ENCODE measurements around the gene ENTPD6.
"Not testable (repeated sequence)": the region's sequence is repeated elsewhere in the genome, so short reads cannot be mapped to it uniquely, and the experiment has no call there.

ENTPD6 gene

GRCh38 chr20:25257130-25257529 is 61.6 kb downstream of the ENTPD6 start:
- DNase-seq (ENCODE audit: low spot score), result no peak

- DNase-seq (ENCODE audit: low spot score), result no peak
Observed at GRCh38 chr20:25257756-25258475, 62.4 kb downstream of the ENTPD6 start.

GRCh38 chr20:25258476-25258805 is 62.9 kb downstream of the ENTPD6 start:
- no peak for DNase-seq (ENCODE audit: low spot score)

GRCh38 chr20:25258828-25259227 is 63.3 kb downstream of the ENTPD6 start:
- DNase-seq (ENCODE audit: low spot score), result no peak

- no peak for DNase-seq (ENCODE audit: low spot score)
Observed at GRCh38 chr20:25259358-25259757, 63.8 kb downstream of the ENTPD6 start.

- DNase-seq (ENCODE audit: low spot score), result no peak
Observed at GRCh38 chr20:25259788-25260254, 64.3 kb downstream of the ENTPD6 start.

- DNase-seq (ENCODE audit: low spot score), result not testable (repeated sequence)
Observed at GRCh38 chr20:25260770-25261437, 65.4 kb downstream of the ENTPD6 start.

GRCh38 chr20:25269057-25269832 is 73.7 kb downstream of the ENTPD6 start:
- DNase-seq (ENCODE audit: low spot score), result no peak

GRCh38 chr20:25269833-25270170 is 74.3 kb downstream of the ENTPD6 start:
- DNase-seq (ENCODE audit: low spot score), result no peak

- DNase-seq (ENCODE audit: low spot score), result no peak
Observed at GRCh38 chr20:25270829-25271251, 75.3 kb downstream of the ENTPD6 start.

GRCh38 chr20:25271486-25272222 is 76.1 kb downstream of the ENTPD6 start:
- DNase-seq (ENCODE audit: low spot score), result no peak

- DNase-seq (ENCODE audit: low spot score), result no peak
Observed at GRCh38 chr20:25272223-25273000, 76.9 kb downstream of the ENTPD6 start.

- DNase-seq (ENCODE audit: low spot score), result no peak
Observed at GRCh38 chr20:25273046-25273445, 77.5 kb downstream of the ENTPD6 start.

- peak; percentile 77 for DNase-seq (ENCODE audit: low spot score)
Observed at GRCh38 chr20:25273541-25274358, 78.2 kb downstream of the ENTPD6 start.

GRCh38 chr20:25274481-25274880 is 79.0 kb downstream of the ENTPD6 start:
- no peak for DNase-seq (ENCODE audit: low spot score)

- no peak for DNase-seq (ENCODE audit: low spot score)
Observed at GRCh38 chr20:25274891-25275812, 79.6 kb downstream of the ENTPD6 start.

GRCh38 chr20:25275813-25276532 is 80.5 kb downstream of the ENTPD6 start:
- DNase-seq (ENCODE audit: low spot score), result no peak
